ENCODE measurements around the gene GOLPH3L.

Gene GOLPH3L

DNA sequence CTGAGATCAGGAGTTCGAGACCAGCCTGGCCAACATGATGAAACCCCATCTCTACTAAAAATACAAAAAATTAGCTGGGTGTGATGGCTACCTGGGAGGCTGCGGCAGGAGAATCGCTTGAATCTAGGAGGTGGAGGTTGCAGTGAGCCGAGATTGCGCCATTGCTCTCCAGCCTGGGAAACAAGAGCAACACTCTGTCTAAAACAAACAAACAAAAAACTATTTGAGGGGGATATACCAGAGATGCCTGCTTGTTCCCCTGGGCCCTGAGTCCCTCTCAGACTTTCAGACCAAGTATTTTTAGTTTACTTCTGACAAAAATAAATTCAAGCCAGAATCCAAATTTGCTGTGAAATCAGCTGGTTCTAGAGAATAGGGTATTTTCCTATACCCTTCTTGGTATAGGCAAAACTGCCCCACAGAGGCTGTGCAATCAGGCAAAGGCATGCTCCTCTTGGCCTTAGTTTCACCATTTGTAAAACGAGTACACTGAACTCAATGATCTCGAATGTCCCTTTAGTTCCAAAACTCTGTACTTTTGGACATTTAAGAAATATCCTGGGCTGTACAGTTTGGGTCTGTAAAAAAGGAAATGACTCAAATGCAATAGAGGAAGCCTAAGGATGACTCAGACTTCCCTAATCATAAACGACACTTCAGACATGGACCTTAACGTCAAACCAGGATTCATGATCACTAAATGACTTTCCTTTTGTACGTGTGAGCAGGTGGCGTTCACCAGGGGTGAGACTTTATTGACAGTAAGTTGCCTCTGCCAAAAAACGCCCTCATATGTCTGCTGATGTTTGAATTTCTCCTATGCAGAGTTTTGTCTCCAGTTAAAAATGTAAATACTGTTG lies 83.7 kb downstream of the GOLPH3L start (continued):
- TF ChIP-seq, protein P1, sequence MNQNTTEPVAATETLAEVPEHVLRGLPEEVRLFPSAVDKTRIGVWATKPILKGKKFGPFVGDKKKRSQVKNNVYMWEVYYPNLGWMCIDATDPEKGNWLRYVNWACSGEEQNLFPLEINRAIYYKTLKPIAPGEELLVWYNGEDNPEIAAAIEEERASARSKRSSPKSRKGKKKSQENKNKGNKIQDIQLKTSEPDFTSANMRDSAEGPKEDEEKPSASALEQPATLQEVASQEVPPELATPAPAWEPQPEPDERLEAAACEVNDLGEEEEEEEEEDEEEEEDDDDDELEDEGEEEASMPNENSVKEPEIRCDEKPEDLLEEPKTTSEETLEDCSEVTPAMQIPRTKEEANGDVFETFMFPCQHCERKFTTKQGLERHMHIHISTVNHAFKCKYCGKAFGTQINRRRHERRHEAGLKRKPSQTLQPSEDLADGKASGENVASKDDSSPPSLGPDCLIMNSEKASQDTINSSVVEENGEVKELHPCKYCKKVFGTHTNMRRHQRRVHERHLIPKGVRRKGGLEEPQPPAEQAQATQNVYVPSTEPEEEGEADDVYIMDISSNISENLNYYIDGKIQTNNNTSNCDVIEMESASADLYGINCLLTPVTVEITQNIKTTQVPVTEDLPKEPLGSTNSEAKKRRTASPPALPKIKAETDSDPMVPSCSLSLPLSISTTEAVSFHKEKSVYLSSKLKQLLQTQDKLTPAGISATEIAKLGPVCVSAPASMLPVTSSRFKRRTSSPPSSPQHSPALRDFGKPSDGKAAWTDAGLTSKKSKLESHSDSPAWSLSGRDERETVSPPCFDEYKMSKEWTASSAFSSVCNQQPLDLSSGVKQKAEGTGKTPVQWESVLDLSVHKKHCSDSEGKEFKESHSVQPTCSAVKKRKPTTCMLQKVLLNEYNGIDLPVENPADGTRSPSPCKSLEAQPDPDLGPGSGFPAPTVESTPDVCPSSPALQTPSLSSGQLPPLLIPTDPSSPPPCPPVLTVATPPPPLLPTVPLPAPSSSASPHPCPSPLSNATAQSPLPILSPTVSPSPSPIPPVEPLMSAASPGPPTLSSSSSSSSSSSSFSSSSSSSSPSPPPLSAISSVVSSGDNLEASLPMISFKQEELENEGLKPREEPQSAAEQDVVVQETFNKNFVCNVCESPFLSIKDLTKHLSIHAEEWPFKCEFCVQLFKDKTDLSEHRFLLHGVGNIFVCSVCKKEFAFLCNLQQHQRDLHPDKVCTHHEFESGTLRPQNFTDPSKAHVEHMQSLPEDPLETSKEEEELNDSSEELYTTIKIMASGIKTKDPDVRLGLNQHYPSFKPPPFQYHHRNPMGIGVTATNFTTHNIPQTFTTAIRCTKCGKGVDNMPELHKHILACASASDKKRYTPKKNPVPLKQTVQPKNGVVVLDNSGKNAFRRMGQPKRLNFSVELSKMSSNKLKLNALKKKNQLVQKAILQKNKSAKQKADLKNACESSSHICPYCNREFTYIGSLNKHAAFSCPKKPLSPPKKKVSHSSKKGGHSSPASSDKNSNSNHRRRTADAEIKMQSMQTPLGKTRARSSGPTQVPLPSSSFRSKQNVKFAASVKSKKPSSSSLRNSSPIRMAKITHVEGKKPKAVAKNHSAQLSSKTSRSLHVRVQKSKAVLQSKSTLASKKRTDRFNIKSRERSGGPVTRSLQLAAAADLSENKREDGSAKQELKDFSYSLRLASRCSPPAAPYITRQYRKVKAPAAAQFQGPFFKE (tag by site-specific recombination; IDR thresholded peaks at IDR 0.05; ENCODE audit: borderline replicate concordance) = no peak
- TF ChIP-seq ZBTB17 (tag by site-specific recombination; IDR thresholded peaks at IDR 0.05) = peak; percentile 39
- no peak for TF ChIP-seq ZNF707 (tag by site-specific recombination; IDR thresholded peaks at IDR 0.05)
- TF ChIP-seq, protein P2, sequence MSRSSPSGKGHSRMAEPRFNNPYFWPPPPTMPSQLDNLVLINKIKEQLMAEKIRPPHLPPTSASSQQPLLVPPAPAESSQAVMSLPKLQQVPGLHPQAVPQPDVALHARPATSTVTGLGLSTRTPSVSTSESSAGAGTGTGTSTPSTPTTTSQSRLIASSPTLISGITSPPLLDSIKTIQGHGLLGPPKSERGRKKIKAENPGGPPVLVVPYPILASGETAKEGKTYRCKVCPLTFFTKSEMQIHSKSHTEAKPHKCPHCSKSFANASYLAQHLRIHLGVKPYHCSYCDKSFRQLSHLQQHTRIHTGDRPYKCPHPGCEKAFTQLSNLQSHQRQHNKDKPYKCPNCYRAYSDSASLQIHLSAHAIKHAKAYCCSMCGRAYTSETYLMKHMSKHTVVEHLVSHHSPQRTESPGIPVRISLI (tag by site-specific recombination; IDR thresholded peaks at IDR 0.05) = no peak
- TF ChIP-seq ZNF335 (tag by site-specific recombination; conservative IDR thresholded peaks at IDR 0.05) = 0 out of 2 replicates have a peak, but pooled peaks have one; percentile 16
- no peak for TF ChIP-seq SCRT2 (tag by site-specific recombination; IDR thresholded peaks at IDR 0.05)
- no peak for TF ChIP-seq ZNF175 (tag by site-specific recombination; IDR thresholded peaks at IDR 0.05)
- no peak for TF ChIP-seq ZSCAN5A (tag by site-specific recombination; IDR thresholded peaks at IDR 0.05)
- TF ChIP-seq ZNF211 (tag by site-specific recombination; IDR thresholded peaks at IDR 0.05; ENCODE audit: low read depth) = no peak
- TF ChIP-seq ZNF132 (tag by site-specific recombination; IDR thresholded peaks at IDR 0.05; ENCODE audit: borderline replicate concordance) = no peak
- TF ChIP-seq ZNF660 (tag by site-specific recombination; IDR thresholded peaks at IDR 0.05) = peak; percentile 47; the same call in 1 of the 2 replicates
- no peak for TF ChIP-seq ZNF426 (tag by site-specific recombination; IDR thresholded peaks at IDR 0.05)
- TF ChIP-seq ZNF433 (tag by site-specific recombination; IDR thresholded peaks at IDR 0.05; ENCODE audit: low read depth) = no peak
- peak; percentile 59 for TF ChIP-seq PRDM1 (tag by site-specific recombination; IDR thresholded peaks at IDR 0.05)
- TF ChIP-seq, protein P3, sequence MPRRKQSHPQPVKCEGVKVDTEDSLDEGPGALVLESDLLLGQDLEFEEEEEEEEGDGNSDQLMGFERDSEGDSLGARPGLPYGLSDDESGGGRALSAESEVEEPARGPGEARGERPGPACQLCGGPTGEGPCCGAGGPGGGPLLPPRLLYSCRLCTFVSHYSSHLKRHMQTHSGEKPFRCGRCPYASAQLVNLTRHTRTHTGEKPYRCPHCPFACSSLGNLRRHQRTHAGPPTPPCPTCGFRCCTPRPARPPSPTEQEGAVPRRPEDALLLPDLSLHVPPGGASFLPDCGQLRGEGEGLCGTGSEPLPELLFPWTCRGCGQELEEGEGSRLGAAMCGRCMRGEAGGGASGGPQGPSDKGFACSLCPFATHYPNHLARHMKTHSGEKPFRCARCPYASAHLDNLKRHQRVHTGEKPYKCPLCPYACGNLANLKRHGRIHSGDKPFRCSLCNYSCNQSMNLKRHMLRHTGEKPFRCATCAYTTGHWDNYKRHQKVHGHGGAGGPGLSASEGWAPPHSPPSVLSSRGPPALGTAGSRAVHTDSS (tag by site-specific recombination; IDR thresholded peaks at IDR 0.05) = no peak
- TF ChIP-seq ZNF10 (tag by site-specific recombination; IDR thresholded peaks at IDR 0.05) = peak; percentile 65; the same call in 1 of the 2 replicates
- TF ChIP-seq ZNF596 (tag by site-specific recombination; IDR thresholded peaks at IDR 0.05) = no peak
- peak; percentile 73 for TF ChIP-seq ZEB2 (tag by site-specific recombination; IDR thresholded peaks at IDR 0.05)
- TF ChIP-seq CTCF (tag by site-specific recombination; IDR thresholded peaks at IDR 0.05) = no peak
- no peak for TF ChIP-seq ZNF555 (tag by site-specific recombination; conservative IDR thresholded peaks at IDR 0.05)
- TF ChIP-seq ZNF169 (tag by site-specific recombination; IDR thresholded peaks at IDR 0.05) = no peak
- no peak for TF ChIP-seq YY2 (tag by site-specific recombination; IDR thresholded peaks at IDR 0.05)
- TF ChIP-seq SP3 (tag by site-specific recombination; IDR thresholded peaks at IDR 0.05) = no peak; the same call in 1 of the 2 replicates
- no peak for TF ChIP-seq GLI4 (tag by site-specific recombination; IDR thresholded peaks at IDR 0.05)
- no peak for TF ChIP-seq YY1 (tag by site-specific recombination; IDR thresholded peaks at IDR 0.05)
- 0 out of 2 replicates have a peak, but pooled peaks have one; percentile 40 for TF ChIP-seq ZXDB (tag by site-specific recombination; IDR thresholded peaks at IDR 0.05)

Data from HEK293 (cell line).